ENCODE measurements around the gene ATP6V1F.

The ATP6V1F gene

DNA sequence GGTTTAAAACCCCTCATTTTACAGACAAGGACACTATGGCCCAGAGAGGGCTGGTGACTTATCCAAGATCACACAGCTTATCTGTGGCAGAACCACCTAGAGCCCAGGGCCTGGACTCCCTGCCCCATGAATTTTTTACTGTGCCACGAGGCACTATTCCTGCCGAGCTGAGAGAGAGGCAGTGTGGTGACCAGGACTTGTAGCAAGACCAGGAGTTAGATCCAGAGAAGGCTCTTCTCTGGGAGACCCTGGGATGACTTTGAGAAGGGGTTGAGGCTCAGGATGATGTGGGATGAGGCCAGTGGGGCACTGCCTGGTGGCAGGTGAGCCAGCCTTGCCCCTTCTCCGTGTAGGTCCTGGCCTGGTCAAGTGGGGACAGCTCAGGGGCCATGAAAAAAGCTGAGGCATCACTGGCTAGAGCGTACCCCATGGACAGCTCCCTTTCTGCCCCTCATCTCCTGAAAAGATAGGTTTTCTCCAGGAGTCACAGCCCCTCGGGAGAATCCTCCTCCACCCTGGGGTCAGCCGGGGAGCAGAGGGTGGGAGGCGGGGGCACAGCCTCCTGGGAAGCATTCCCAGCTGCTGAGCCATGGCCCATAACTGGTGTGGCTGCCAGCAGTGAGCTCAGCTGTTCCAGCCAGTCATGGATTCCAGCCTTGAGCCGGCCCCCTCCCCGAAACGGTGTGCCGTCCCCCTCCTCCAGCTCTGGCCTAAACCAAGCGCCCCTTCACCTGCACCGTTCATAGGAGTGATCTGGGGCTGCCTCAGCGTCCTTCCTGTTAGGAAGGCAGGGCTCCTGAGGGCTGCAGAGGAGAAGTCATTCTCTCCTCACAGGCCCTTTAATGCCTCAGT lies 26.6 kb upstream of the ATP6V1F start:
- no peak for DNase-seq

- DNase-seq, result no peak
Observed at GRCh38 chr7:128836729-128837348, 25.8 kb upstream of the ATP6V1F start.

GRCh38 chr7:128837521-128837921 lies 25.1 kb upstream of the ATP6V1F start:
- DNase-seq, result no peak

GRCh38 chr7:128838109-128838779 lies 24.4 kb upstream of the ATP6V1F start:
- no peak for DNase-seq

DNA sequence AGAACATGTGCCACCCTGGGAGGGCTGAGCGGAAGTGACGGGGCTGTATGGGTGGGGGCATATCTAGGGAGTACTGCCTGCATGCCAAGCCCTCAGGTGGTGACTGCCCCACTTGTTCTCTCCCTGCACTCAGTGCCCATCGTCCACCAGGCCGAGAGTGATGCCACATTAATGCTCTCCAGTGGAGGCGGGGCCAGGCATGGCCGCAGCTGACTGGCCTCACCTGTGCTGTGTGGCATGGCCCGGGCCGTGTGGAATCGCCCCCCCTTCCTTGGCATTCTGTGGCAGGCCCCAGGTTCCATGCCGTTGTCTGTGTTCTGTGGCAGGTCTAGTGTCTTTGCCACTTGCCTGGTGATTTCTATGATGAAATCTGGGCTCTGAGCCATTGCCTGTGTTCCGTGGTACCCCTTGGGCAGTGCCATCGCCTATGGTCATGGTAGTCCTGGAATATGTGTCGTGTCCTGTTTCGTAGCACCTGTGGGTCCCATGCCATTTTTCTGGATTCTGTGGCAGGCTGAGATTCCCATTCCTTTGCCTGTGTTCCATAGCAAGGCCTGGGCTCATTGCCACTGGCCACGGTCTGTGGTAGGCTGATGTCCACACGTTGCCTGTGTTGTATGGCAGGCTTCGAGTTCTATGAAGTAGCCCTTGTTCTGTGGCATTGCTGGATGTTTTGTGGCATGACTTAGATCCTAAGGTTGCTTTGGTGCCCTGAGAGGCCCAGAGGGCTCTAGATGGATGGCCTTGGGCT lies 23.5 kb upstream of the ATP6V1F start:
- DNase-seq, result no peak

- no peak for DNase-seq
Observed at GRCh38 chr7:128839751-128840177, 22.9 kb upstream of the ATP6V1F start.

- no peak for DNase-seq
Observed at GRCh38 chr7:128840326-128841170, 22.1 kb upstream of the ATP6V1F start.

DNA sequence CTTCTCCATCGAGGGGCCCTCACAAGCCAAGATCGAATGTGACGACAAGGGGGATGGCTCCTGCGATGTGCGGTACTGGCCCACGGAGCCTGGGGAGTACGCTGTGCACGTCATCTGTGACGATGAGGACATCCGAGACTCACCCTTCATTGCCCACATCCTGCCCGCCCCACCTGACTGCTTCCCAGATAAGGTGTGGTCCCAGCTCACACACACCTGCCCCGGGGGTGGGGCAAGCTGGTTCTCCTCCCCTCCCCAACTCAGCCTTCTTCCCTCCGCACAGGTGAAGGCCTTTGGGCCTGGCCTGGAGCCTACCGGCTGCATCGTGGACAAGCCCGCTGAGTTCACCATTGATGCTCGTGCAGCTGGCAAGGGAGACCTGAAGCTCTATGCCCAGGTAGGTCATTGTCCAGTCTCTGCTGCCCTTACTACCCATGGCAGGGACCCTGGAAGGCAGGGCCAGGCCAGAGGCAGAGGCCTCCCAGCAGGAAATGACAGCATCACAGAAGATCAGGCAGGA lies 21.4 kb upstream of the ATP6V1F start:
- no peak for DNase-seq

DNA sequence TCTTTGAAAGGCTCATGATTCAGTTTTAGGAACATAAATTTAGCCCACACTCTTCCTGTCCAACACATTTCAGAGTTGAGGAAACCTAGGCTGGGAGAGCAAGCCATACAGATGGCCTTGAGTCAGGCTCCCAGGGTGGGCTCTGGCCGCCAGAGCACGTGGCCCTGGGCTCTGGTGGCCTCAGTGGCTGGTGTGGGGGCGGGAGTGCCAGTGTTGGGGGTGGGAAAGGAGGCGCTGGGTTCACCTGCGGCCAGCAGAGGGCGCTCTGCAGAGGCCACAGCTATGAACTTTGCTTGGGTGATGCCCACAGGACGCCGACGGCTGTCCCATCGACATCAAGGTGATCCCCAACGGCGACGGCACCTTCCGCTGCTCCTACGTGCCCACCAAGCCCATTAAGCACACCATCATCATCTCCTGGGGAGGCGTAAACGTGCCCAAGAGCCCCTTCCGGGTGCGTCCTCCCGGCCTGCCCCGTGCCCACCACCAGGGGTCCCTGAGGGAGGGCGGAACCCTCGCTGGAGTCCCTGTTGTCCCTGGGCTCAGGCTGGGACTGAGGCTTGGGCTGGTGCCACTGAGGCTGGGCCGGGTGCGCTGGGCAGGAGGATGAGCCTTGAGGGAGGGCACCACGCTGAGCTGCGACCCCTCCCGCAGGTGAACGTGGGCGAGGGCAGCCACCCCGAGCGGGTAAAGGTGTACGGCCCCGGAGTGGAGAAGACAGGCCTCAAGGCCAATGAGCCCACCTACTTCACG lies 20.6 kb upstream of the ATP6V1F start:
- peak; percentile 8 to 29 for DNase-seq

GRCh38 chr7:128842674-128843641 lies 19.7 kb upstream of the ATP6V1F start:
- no peak for DNase-seq

DNA sequence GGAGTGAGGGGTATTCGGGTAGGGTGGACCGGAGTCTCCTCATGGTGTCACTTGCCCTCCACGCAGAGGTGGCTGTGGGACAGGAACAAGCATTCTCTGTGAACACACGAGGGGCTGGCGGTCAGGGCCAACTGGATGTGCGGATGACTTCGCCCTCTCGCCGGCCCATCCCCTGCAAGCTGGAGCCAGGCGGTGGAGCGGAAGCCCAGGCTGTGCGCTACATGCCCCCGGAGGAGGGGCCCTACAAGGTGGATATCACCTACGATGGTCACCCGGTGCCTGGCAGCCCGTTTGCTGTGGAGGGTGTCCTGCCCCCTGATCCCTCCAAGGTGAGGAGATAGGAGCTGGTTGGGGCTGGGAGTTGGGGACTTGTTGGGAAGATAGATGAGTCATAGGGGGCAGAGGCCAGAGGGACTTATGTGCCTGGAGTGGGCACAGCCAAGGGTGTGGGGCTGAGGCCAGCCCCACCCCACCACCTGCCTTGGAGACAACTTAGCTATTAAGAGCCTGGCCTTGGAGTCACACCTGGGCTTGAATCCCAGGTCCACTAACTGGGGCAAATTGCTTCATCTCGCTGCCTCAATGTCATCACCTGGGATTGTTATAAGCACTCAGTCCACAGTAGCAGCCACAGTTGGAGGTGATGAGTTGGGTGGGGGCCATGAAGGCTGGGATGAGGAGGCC lies 18.6 kb upstream of the ATP6V1F start:
- no peak for DNase-seq

GRCh38 chr7:128844777-128845311 lies 17.8 kb upstream of the ATP6V1F start:
- no peak for DNase-seq

GRCh38 chr7:128845475-128845874 lies 17.2 kb upstream of the ATP6V1F start:
- no peak for DNase-seq

DNA sequence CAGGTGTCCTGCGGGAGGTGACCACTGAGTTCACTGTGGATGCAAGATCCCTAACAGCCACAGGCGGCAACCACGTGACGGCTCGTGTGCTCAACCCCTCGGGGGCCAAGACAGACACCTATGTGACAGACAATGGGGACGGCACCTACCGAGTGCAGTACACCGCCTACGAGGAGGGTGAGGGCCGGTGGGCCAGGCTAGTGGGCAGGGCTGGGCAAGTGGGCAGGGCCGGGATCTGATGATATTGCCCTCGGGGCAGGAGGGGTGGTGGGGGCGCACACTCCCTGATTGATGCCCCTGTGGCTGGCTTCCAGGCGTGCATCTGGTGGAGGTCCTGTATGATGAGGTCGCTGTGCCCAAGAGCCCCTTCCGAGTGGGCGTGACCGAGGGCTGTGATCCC lies 16.7 kb upstream of the ATP6V1F start:
- no peak for DNase-seq

GRCh38 chr7:128846781-128847444 lies 15.7 kb upstream of the ATP6V1F start:
- no peak for DNase-seq

- DNase-seq, result no peak
Observed at GRCh38 chr7:128847721-128848211, 14.9 kb upstream of the ATP6V1F start.

DNA sequence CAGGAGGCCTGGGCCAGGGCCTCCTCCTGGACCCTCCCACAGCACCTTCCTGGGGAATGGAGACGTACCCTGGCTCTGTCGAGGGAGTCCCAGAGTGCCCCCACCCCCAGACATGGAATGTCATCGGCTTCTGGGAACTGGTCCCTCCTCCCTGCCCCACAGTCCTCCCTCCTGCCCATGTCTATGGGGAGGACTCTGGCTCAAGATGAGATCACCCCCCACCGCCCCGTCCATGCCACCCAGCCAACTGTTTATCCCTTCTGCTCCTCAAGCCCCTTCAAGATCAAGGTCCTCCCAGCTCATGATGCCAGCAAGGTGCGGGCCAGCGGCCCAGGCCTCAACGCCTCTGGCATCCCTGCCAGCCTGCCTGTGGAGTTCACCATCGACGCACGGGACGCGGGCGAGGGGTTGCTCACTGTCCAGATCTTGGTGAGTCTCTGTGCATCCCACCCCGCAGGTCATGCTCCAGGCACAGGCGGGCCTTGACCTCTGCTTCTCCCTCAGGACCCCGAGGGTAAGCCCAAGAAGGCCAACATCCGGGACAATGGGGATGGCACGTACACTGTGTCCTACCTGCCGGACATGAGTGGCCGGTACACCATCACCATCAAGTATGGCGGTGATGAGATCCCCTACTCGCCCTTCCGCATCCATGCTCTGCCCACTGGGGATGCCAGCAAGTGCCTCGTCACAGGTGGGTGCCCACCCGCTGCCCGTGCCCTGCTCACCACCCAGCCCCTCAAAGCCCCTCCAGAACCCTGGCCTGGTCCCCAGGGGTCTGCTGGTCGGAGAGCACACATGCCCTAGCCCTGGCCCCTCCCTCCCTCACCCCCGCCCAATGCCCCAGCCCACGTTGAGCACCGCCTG lies 14.1 kb upstream of the ATP6V1F start:
- no peak for DNase-seq

Data from AML-193 (cell line).